ENCODE data around the gene NEK9. TPM values are rescaled to one million over a fixed set of nuclear protein-coding genes. Genes with fewer than 3 reads are reported as not detected.
"Not testable (repeated sequence)": the region's sequence is repeated elsewhere in the genome, so short reads cannot be mapped to it uniquely, and the experiment has no call there.

The NEK9 gene
- 63.2 TPM for polyA plus RNA-seq (2013, experiment 1 of 2; ENCODE audit: insufficient read length)
- polyA plus RNA-seq (2013, experiment 2 of 2; ENCODE audit: insufficient read length) = 67.5 TPM

DNA sequence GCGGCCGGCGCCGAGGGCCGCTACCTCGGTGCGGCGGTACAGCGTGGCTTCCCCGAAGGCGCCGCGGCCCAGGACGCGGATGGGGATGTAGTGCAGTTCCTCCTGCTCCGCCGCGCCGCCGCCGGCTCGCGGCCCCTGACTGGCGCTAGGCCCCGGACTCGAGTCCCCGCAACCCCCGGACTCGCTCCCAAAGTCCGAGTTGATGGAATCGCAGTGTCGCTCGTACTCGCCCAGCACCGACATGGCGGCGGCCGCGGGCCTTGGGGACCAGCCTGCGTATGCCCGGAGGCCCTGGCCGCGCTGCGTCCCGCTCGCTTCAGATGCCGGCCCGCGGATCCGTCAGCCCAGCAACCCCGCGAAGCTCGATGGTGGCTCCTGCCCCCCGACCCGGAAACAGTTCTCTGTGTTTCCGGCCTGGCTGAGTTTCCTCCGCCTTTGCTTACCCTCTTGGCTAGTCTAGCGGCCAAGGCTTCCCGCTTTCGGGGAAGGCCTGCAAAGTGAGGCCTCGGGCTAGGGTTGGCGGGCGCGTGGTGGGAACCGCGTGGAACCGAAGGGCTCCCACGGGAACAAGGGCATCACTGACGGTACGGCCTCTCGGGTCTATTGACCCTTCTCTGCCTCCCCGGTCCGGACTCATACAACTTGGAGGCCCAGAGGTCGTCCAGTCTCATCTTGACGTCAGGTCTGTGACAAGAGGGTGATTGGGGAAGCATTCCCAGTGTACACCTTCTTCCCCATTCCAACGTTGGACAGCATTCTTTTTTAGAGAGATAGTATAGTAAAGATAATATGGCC, at the start of gene NEK9:
TSS of gene NEK9 (minus strand) at position 370 of the 795 bp plus-strand sequence. CDS start at position 243, 127 bp downstream.
- DNase-seq = peak; percentile 88

DNA sequence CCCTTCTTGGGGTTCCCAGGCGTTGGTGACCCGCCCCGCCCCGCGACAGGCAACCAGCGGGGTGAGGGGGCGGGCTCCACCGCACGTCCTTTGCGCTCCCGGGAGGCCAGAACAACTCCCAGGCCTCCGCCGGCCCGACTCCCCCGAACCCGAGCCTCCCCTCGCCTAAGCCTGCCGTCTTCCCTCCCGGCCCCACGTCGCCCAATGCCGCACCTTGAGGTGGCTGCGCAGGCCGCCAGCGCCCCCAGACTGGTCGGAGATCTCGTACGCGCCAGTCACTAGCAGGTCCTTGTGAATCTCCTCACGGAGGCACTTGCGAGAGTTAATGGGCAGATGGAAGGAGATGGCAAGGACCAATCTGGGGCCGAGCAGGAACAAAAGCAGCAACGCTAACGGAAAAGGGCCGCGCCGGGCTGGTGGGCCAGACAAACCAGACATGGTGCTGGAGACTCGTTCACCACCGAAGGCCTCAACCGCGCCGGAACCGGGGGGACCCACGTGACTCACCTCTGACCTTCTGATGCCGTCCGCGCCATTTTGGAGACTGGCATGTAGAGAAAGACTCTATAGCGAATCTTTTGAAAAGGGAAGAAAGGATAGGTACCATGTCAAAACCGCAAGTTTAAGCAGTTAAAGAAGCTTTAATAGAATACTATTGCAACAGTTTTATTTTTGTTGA, 49.4 kb upstream of the NEK9 start, which contains the start of gene TMED10:
TSS of gene TMED10 (minus strand) at position 471 of the 679 bp plus-strand sequence. CDS start at position 438, 33 bp downstream.
- DNase-seq = peak; percentile 90

DNA sequence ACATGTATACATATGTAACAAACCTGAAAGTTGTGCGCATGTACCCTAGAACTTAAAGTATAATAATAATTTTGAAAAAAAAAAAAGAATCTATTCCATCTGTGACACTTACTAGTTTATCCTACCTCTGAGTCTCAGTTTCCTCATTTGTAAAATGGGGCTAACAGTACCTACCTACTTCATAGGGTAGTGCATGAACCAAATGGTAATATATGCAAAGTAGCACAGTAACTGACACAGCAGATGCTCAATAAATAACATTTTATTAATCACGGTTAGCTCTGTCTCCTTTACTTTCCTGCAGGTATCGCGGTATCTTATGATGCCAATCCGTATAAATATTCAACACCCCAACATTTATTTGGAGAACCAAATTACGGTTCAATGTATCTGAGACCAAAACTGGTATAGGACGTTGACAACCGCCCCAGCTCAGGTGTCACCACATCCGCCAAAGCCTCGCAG, 48.9 kb upstream of the NEK9 start:
- DNase-seq = no peak

DNA sequence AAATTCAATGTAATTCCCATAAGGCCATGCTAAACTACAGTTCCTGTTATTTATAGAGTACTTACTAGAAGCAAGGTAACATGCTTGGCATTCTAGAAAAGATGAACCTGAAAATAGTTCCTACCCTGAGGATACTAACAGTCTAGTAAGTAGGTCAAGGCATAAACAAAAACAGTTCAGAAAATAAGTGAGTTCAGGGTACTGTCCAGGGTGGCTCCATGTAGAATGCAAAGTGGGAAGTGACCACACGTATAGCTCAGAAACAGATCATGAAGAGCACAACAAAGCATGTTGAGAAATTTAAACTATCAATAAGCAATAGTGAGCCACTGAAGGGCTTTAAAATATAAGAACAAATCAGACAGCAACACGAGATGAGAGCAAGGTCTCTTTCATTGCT, 47.2 kb upstream of the NEK9 start:
- DNase-seq = no peak

DNA sequence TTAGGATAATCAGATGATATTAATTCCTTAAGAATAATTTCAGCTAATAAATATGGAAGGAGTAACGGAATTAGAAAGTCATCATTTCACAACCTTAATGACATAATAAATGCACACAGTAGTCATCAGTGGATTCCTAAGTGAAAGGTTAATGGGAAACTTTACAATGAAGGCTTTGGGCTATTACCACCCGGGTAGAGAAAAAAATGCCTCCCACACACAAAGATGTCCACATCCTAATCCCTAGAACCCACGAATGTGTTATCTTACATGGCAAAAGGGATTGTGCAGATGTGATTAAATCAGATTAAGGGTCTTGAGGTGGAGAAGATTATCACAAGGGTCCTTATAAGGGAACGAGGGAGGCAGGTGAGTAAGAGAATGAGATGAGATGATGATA, 43.9 kb upstream of the NEK9 start:
- DNase-seq = no peak

DNA sequence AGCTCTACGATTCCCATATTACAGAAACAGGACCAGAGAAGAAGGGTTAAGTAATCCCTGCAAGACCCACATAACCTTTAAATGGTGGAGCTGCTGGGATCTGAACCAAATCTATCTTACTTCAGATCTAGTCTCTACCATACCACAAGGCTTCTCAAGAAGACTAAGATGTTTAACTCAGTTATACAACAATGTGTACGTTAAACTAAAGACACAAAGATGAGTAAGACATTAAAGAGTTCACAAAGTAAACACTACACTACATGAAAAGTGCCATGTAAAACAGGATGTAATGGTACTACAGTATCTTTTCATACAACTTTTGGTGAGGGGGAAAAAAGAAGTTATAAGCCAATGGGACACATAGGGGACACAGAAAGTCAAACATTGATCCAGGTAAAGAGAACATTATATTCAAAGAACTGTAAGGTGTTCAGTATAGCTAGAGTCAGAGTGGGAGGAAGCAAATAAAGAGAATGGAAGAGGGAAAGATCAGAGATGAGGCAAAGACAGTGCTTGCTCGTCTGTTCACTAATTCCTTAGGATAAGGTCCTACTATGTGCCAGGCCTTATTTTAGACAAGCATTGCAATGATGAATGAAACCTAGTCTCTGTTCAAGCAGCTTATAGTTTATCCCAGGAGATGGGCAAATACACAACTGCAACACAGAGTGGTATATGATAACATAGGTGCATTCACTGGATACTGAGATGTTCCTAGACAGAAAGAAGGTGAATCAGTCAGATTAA, 41.9 kb upstream of the NEK9 start:
- no peak for DNase-seq

DNA sequence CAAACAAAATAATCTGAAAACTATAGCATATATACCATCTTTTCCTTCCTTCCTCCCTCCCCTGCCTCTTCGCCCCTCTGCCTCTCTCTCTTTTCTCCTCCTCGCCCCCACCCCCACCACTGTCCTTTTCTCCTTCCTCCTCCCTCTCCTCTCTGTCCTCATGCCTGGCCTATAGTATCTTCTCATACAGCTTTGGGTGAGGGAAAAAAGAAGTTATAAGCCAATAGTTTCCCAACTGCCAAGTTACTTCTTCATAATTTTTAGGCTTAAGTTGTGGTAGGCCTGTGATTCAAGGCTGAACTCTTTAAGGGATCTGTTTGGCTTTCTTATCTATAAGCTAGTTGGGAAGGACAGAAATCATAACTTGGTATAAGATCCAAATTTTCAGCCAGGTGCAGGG, 40.5 kb upstream of the NEK9 start:
- no peak for DNase-seq

DNA sequence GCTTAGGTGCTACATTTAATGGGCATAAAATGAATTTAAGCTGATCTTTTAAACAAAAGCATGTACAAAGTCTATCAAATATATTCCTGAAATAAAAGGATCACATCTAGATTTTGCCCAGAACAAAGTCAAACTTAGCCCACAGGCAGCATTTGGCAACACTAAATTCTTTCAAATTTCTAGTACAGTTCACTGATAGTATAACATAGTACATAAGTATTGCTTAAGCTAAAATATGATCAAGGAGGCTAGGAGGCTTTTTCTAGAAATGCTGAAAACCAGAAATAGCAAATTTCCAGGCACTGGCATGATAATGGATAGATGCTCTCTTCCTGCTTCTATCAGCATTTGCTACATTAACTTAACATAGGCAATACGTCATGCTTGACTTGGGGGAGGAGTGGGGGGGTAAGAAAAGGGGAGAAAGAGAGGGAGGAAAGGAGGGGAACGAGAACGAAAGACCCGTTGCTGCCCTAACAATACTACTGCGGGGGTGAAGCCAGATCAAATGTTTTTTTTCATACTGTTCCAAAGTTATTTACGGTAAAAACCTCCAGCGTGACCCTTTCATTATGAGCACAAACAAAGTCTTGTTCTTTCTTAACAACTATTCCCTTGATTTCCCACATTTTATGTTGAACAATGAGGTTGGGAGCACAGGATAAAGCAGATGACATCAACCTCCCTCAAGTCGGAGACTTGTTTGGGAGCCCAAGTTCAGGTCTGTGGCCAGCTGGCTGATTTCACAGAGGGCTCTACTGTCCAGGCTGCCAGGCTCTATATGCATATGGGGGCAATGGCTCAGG, 38.9 kb upstream of the NEK9 start:
- DNase-seq = no peak

DNA sequence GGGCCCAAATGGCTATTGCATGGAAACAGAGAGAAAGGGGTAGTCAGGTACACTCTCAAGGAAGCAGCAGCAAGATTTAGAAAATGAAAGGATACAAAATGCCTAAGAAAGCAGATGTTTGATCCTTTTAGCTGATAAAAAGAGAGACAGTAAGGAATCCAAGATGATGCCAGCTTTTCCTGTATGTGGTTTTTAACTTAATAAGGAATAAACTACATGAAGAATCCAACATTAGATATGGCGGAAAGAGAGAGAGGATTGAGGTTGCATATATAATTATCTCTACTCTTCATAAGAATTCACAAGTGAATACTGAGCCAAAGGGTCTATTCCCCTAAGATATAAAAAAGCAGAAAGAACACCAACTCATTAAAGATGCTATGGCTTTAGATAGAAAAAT, 38.0 kb upstream of the NEK9 start:
- no peak for DNase-seq

DNA sequence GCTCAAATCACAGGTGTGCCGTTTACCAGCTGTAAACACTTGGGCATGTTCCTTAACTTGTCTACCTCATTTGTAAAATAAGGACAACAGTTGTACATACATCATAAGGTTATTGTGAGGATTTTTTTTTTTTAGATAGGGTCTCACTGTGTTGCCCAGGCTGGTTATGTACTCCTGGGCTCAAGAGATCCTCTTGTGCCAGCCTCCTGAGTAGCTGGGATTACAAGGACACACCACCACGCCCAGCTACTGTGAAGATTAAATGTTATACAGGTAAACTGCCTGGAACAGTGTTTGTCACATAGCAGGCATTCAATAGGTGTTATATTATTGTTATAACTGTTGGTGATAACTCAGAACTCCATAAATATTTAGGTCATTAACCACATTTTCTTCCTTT, 36.8 kb upstream of the NEK9 start:
- DNase-seq = no peak

DNA sequence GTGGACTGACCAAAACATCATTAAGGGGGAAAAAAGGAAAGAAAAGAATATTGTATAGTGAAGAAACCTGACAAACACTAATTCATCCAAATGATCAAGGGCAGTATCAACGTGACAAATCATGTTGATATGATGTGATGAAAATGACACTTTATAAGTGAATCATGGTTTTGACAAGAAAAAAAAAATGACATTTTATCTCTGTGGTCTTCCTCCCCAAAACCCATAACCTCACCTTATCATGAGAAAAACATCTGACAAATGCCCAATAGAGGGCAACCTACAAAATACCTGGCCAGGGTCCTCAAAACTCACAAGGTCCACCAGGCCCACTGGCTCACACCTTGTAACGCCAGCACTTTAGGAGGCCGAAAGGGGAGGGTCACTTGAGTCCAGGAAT, 35.8 kb upstream of the NEK9 start:
- DNase-seq = no peak

DNA sequence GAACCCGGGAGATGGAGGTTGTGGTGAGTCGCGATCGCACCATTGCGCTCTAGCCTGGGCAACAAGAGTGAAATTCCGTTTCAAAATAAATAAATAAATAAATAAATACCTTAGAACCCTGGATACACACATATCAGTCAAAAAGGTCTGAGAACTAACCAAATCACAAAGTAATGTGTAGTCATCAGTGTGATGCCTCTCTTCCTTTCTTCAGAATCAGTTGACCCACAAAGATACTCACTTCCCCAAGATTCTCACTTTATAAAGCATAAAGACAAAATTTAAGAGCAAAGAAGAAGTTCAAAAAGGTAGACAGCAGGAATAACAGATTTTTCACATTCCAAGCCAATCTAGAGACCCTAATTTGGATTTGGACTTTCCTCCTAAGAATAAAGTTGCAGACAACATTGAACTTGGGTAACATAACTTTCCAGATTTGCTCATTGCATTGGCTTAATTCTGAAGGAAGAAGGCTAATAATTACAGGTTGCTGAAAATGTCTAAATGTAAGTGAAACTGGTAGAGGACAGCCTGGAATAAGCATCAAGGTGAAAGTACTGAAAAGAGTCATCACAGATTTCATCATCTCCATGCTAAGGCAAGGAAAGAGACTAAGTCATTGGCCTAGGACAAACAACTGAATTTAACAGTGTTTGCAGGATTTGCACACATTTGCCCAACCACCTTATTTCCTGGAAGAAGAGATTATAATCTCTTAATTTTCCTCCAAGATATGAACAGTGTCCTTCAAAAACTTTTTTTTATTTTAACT, 32.2 kb upstream of the NEK9 start:
- DNase-seq = no peak

DNA sequence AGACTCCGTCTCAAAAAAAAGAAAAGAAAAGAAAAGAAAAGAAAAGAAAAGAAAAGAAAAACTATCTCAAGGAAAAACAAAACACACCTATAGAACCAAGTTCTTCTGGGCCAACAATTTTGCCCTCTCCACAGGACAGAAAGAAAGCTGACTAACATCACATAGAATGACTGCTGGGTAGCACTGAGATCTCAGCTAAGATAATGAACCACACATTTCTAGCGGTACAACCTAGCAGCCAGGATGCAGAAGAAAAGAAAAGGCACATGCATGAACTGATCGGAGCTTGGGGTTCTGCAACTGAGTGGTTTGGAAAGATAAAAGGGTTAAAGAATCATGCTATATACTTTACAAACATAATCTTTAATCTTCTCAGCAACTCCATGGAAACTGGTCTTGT, 30.1 kb upstream of the NEK9 start:
- DNase-seq = no peak

DNA sequence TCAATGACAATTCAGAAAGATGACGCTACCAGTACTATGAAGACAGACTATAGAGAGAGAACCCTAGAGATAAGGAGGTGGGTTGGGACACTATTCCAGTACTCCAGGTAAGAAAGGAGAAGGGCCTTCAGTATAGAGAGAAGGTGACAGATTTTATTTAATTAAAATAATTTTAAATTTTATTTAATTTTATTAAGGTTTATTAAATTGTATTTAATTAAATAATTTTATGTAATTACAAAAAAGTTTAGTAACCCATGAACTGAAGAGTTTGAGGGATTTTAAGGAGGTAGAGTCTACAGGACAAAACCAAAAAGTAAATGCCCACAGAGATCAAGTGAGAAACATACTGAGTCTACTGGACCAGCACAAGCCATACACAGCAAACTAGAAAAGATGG, 29.3 kb upstream of the NEK9 start:
- no peak for DNase-seq

DNA sequence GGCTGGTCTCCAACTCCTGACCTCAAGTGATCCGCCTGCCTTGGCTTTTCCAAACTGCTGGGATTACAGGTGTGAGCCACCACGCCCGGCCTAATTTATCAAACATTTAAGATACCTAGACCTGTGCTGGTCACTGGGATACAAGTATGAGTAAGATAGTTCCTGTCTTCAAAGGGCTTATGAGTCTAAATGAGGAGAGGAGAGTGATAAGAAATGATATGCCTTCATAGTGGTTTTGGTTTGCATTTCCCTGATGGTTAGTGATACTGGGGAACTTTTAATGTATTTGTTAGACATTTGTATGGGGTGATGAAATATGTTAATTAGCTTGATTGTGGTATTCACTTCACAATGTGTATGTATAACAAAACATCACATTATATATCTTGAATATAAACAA, 28.3 kb upstream of the NEK9 start:
- no peak for DNase-seq

DNA sequence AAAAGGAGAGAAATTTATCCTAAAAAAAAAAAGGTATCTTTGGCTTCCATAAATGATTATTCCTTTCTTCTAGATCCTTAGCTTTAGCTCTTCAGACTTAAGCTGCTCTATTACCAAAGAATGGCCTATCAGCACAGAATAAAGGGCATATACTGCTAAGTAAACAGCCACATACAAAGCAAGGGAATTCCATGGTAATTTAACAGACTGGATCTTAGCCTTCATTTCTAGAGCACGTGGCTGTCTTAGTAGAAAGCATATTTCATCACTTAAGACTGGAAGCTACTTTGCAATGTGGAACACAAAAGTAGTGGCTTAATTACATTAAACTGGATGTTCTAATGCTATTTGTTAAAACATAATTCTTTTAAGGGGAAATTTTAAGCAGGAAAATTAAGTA, 26.4 kb upstream of the NEK9 start:
- no peak for DNase-seq

DNA sequence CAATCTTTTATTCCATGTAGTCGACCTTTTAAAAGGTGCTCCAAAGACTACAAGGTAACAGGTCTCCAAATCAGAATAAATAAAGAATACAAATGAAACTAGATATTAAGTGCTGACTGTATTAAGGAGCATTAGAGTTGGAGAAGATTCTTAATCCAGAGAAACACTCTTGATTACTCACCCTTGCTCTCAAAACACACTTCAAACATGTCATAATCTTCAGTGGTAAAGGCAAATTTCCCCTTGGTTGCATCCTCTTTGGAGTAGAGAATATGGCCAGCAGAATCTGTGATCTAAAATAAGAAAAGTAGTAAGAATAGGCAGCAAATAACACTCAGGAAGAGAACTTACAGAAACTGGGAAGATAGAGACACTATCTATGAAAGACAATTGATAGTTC, 25.0 kb upstream of the NEK9 start:
- DNase-seq = no peak

DNA sequence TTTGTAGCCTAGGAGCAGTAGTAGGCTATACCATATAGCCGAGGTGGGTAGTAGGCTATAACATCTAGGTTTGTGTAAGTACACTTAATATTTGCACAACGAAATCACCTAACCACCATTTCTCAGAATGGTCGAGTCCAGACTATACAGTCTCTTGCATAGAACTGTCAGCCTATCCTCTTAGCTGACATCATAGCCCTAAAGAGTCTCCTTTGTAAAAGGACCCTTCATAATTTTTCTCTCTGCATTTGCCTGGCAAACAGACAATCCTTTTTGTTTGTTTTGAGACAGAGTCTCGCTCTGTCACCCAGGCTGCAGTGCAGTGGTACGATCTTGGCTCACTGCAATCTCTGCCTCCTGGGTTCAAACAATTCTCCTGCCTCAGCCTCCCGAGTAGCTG, 23.8 kb upstream of the NEK9 start:
- not testable (repeated sequence) for DNase-seq

DNA sequence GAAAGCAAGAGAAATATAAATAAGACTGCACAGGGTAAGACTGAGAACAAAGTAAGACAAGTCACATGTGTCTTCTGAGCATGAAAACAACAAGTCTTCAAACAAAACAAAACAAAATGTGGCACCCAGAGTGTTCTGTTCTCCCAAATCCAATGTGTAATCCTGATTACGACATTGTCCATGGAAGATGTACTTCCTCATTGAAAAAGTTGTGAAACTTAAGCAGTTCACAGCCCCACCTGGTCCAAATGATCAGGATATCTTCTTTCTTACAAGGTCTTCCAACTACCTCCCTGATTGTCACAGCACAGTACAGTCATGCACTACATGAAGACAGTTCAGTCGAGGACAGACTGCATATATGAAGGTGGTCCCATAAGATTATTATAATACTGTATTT, 23.3 kb upstream of the NEK9 start:
- no peak for DNase-seq

DNA sequence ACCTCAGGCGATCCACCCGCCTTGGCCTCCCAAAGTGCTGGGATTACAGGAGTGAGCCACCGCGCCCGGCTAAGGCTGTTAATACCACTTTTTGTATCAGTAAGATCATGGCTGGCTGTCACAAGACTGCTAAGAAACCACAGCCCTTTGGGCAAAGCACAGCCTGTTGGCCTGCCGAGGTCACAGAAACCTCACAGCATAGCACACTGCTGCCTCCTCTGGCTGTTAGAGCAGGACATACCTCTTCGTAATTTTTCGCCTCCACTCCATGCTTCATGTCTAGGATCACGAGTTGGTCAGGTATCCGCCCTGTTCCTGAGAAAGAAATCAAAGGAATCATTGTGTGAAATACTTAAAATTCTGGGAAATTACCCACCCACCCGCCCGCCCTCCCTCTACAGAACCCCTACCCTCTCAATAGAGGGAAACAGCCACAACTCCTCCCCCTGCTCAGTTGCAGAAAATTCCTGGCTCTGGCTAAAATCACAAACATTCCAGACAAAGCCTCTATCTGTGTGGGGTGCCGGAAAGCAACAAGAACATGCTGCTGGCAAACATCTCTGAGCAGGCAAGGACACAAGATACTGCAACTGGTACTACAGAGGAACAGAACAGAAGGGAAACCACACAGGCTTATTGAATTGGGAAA, 20.7 kb upstream of the NEK9 start:
- DNase-seq = peak; percentile 87

DNA sequence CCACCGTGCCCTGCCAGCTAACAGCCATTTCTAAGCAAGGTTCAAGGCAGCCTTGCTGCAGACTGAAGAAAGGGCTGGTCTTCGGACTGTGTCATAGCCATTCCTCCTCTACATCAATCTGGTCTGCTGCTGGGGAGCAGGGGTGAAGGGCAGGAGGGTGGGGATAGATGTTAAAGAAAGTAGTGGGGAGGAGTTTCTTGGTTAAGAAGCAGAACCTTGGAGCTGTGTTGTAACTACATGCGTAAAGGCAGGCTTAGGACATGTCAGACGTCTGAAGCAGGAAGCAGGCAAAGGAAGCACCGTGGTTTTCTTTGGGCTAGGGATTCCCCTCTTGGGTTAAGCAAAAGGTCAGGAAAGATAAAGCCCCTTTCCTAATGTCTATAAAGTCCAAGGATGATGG, 18.1 kb upstream of the NEK9 start:
- no peak for DNase-seq

Data from fibroblast of skin of scalp (primary cell).